Upper lobe of right lung (tissue), 1 donor: ENCODE data around the gene SLC16A11. TPM values are rescaled to one million over a fixed set of nuclear protein-coding genes. Genes with fewer than 3 reads are reported as not detected.

Experiments
- ATAC-seq: fragments of 200-7000 bp; cut with Tn5 transposase; one replicate; pipeline ENCODE4 v1.9.1; 2020; ENCODE audit warnings: mild to moderate bottlenecking, moderate library complexity
- DNase-seq: peaks from one replicate; pipeline ENCODE4 v3.0.0-alpha.2; 2020
- H3K27ac ChIP-seq: fragments of 200-600 bp; one replicate; pipeline ENCODE4 v1.8.0; 2022
- H3K27me3 ChIP-seq: fragments of 200-600 bp; one replicate; pipeline ENCODE4 v1.8.0; 2022; ENCODE audit warnings: mild to moderate bottlenecking
- H3K36me3 ChIP-seq: fragments of 200-600 bp; one replicate; pipeline ENCODE4 v1.8.0; 2022
- H3K4me1 ChIP-seq: fragments of 200-600 bp; one replicate; pipeline ENCODE4 v1.8.0; 2022
- H3K4me3 ChIP-seq: fragments of 200-600 bp; one replicate; pipeline ENCODE4 v1.8.0; 2022; ENCODE audit warnings: mild to moderate bottlenecking
- H3K9me3 ChIP-seq: fragments of 200-600 bp; one replicate; pipeline ENCODE4 v1.8.0; 2022
- intact Hi-C: fragments of 100-400 bp; cut with DNase I; formaldehyde crosslinking; loops from one replicate; pipeline ENCODE4 v1.11.0; 2022
- total RNA-seq: library from RNA; stranded (reverse); fragmentation: NEBNext Ultra II Directional; extraction: Animal tissue kit (Norgen Biotek cat#: 25700); gene quantifications from one replicate; pipeline ENCODE4 v1.2.1, GENCODE V29; 2021
- TF ChIP-seq, protein P1 (sequence below): fragments of 200-600 bp; IDR thresholded peaks from one replicate; pipeline ENCODE4 v1.8.0; 2022; ENCODE audit warnings: antibody characterized with exemption
- donor health status: DM: no; HTN: yes; CAD: no; lungs with severe emphysema.

SLC16A11 gene
- total RNA-seq, 1 donor from 2014 or later = 6.8 TPM

DNA sequence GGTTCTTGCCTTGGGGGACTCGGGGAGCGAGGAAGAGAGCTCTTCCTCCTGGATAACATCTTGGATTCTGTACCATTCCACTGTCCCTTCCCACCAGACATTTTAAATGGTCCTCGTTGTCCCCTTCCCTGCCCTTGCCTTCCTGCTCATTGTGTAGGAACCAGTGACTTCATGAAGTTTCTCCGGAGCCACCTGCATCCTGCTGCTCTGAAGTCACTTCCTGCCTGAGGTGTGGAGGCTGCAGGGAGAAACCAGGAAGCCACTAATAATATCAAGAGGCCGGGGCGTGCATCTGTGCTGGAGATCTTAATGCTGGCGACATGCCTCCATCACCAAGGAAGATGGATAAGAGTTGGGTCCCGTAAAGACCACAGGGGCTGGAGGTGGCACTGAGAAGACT lies 14.2 kb downstream of the SLC16A11 start:
- no peaks in the 10 kb centered on the region for H3K9me3 ChIP-seq
- intact Hi-C loops = no loop called here

GRCh38 chr17:7029096-7029495 lies 14.8 kb downstream of the SLC16A11 start:
- peaks cover 19% of the 10 kb centered on the region for H3K4me1 ChIP-seq
- peak overlapping the region; percentile 21 for H3K4me3 ChIP-seq
- no peaks in the 10 kb centered on the region for H3K27me3 ChIP-seq
- DNase-seq (no peak), ATAC-seq (no peak)
- H3K27ac ChIP-seq = peak overlapping the region; percentile 36
- TF ChIP-seq, protein P1, sequence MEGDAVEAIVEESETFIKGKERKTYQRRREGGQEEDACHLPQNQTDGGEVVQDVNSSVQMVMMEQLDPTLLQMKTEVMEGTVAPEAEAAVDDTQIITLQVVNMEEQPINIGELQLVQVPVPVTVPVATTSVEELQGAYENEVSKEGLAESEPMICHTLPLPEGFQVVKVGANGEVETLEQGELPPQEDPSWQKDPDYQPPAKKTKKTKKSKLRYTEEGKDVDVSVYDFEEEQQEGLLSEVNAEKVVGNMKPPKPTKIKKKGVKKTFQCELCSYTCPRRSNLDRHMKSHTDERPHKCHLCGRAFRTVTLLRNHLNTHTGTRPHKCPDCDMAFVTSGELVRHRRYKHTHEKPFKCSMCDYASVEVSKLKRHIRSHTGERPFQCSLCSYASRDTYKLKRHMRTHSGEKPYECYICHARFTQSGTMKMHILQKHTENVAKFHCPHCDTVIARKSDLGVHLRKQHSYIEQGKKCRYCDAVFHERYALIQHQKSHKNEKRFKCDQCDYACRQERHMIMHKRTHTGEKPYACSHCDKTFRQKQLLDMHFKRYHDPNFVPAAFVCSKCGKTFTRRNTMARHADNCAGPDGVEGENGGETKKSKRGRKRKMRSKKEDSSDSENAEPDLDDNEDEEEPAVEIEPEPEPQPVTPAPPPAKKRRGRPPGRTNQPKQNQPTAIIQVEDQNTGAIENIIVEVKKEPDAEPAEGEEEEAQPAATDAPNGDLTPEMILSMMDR = no peak
- no peaks in the 10 kb centered on the region for H3K36me3 ChIP-seq
- intact Hi-C loops = no loop called here
- H3K9me3 ChIP-seq = no peaks in the 10 kb centered on the region

More for the DNA sequence above, 14.2 kb downstream of the SLC16A11 start:
- TF ChIP-seq, protein P1 = no peak
- no peaks in the 10 kb centered on the region for H3K36me3 ChIP-seq
- H3K4me1 ChIP-seq = peaks cover 24% of the 10 kb centered on the region
- ATAC-seq (peak; percentile 62), DNase-seq (no peak)
- peak overlapping the region; percentile 36 for H3K27ac ChIP-seq
- H3K4me3 ChIP-seq = peak overlapping the region; percentile 21
- H3K27me3 ChIP-seq = no peaks in the 10 kb centered on the region

DNA sequence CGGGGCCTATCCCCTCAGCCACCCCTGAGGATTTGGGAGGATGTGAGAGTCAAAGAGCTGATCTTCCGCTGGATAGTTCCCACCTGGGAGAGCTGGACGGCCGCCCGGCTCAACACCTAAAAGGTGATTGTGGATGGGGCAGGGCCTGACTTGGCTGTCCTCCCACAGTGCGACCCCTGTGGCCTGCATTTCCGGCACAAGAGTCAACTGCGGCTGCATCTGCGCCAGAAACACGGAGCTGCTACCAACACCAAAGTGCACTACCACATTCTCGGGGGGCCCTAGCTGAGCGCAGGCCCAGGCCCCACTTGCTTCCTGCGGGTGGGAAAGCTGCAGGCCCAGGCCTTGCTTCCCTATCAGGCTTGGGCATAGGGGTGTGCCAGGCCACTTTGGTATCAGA lies 16.6 kb downstream of the SLC16A11 start:
- intact Hi-C loops = no loop called here
- Histone ChIP-seq H3K4me1 (peaks cover 22% of the 10 kb centered on the region), H3K27me3 (no peaks in the 10 kb centered on the region), H3K36me3 (no peaks in the 10 kb centered on the region), H3K27ac (peak overlapping the region; percentile 42), H3K9me3 (no peaks in the 10 kb centered on the region), H3K4me3 (peak overlapping the region; percentile 16)
- TF ChIP-seq, protein P1 = no peak
- no peak for ATAC-seq
- DNase-seq = no peak

DNA sequence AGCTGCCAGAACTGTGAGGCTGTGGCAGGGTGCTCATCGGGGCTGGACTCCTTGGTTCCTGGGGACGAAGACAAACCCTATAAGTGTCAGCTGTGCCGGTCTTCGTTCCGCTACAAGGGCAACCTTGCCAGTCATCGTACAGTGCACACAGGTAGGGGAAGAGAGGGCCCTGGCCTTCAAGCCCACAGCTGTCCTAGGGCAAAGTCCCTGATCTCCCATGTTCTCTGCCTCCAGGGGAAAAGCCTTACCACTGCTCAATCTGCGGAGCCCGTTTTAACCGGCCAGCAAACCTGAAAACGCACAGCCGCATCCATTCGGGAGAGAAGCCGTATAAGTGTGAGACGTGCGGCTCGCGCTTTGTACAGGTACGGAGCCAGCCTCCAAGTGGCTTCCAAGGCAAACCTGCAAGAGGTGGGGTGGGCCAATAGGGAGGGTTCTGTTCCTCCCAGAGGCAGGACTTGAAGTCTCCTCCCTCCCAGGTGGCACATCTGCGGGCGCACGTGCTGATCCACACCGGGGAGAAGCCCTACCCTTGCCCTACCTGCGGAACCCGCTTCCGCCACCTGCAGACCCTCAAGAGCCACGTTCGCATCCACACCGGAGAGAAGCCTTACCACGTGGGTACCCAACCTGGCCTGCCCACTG lies 17.3 kb downstream of the SLC16A11 start:
- ATAC-seq (no peak), DNase-seq (no peak)
- peaks cover 28% of the 10 kb centered on the region for H3K4me1 ChIP-seq
- H3K27me3 ChIP-seq = no peaks in the 10 kb centered on the region
- H3K27ac ChIP-seq = peak overlapping the region; percentile 42
- peak overlapping the region; percentile 16 for H3K4me3 ChIP-seq
- TF ChIP-seq, protein P1 = no peak
- no peaks in the 10 kb centered on the region for H3K36me3 ChIP-seq
- H3K9me3 ChIP-seq = no peaks in the 10 kb centered on the region
- intact Hi-C loops = no loop called here

GRCh38 chr17:7025245-7025644 lies 18.6 kb downstream of the SLC16A11 start:
- TF ChIP-seq, protein P1 = no peak
- Histone ChIP-seq H3K9me3 (no peaks in the 10 kb centered on the region), H3K27me3 (no peaks in the 10 kb centered on the region), H3K27ac (no peak overlapping the region), H3K36me3 (no peaks in the 10 kb centered on the region), H3K4me3 (peak overlapping the region; percentile 49), H3K4me1 (peaks cover 37% of the 10 kb centered on the region)
- DNase-seq (no peak), ATAC-seq (no peak)
- intact Hi-C loops = no loop called here
